Keratinocyte (primary cell): ENCODE data around the gene RAB7B.

Experiments used
- CTCF ChIP-seq, 3 experiments: IDR thresholded peaks in 1 of 3; conservative IDR thresholded peaks in 1 of 3; optimal IDR thresholded peaks in 1 of 3; 2 replicates in 2 of 3; 3 replicates in 1 of 3; pipeline versions ENCODE3 to v1.5.1; 2011; ENCODE audit warnings: low read length in 3 of 3, mild to moderate bottlenecking in 3 of 3, moderate library complexity in 2 of 3, control low read depth in 1 of 3, inconsistent platforms in 1 of 3; ENCODE audit not compliant: insufficient read depth in 2 of 3; ENCODE audit errors: extremely low read depth in 1 of 3
- EZH2 ChIP-seq: IDR thresholded peaks from one replicate; pipeline ENCODE4 v1.6.1; 2012; ENCODE audit warnings: inconsistent platforms, mild to moderate bottlenecking, low read length, moderate library complexity

- TF ChIP-seq CTCF (optimal IDR thresholded peaks at IDR 0.05 in 1 of 3, IDR thresholded peaks at IDR 0.05 in 1 of 3, conservative IDR thresholded peaks at IDR 0.05 in 1 of 3; ENCODE audit: extremely low read depth in 1 of 3, insufficient read depth in 2 of 3, low read length in 3 of 3) = no peak
- TF ChIP-seq EZH2 = no peak
Measured at GRCh38 chr1:205951746-205952145, 51.4 kb downstream of the RAB7B start.
